Peyer's patch (tissue), 4 donors: ENCODE measurements around the gene GPR176. TPM values are rescaled to one million over a fixed set of nuclear protein-coding genes. Genes with fewer than 3 reads are reported as not detected.

Experiments
- DNase-seq, 3 donors: peaks; one replicate each; pipeline ENCODE4 v3.0.0-alpha.2; 2017 to 2019
- H3K27ac ChIP-seq, 4 donors: fragments of 200-600 bp; sonication (generic); one replicate each; pipeline ENCODE4 v1.5.1; 2016 to 2019
- H3K27me3 ChIP-seq, 2 donors: fragments of 200-600 bp; sonication (generic); one replicate each; pipeline ENCODE4 v1.5.1; 2019
- H3K36me3 ChIP-seq, 3 donors: fragments of 200-600 bp; sonication (generic); one replicate each; pipeline ENCODE4 v1.5.1; 2016 to 2019
- H3K4me1 ChIP-seq, 4 donors: fragments of 200-600 bp; sonication (generic); one replicate each; pipeline ENCODE4 v1.5.1; 2016 to 2019
- H3K4me3 ChIP-seq, 4 donors: fragments of 200-600 bp; sonication (generic); 1 replicate in 3 of 4; 2 replicates in 1 of 4; pipeline ENCODE4 v1.5.1; 2016 to 2019; ENCODE audit warnings: mild to moderate bottlenecking in 1 of 4
- H3K9me3 ChIP-seq, 4 donors: fragments of 200-600 bp; sonication (generic); one replicate each; pipeline ENCODE4 v1.5.1; 2016 to 2019; ENCODE audit warnings: mild to moderate bottlenecking in 1 of 4
- POLR2A ChIP-seq, 2 donors: fragments of 450-650 bp; IDR thresholded peaks; one replicate each; pipeline ENCODE4 v1.5.1; 2017; ENCODE audit warnings: antibody characterized with exemption in 2 of 2, mild to moderate bottlenecking in 2 of 2, moderate library complexity in 2 of 2
- total RNA-seq, 4 donors: library from RNA; depleted of rRNA; stranded (reverse); fragments of >200 nt; gene quantifications; one replicate each; pipeline ENCODE4 v1.1.0, GENCODE V29; 2016
- TF ChIP-seq, protein P1 (sequence below), 6 experiments: fragments of 450-650 bp in 4 of 6; fragments of 200-600 bp in 2 of 6; sonication (generic) in 1 of 6; IDR thresholded peaks; one replicate each; pipeline ENCODE4 v1.5.1; 2017 to 2019; ENCODE audit warnings: antibody characterized with exemption in 6 of 6, mild to moderate bottlenecking in 3 of 6, moderate library complexity in 1 of 6

The GPR176 gene
- total RNA-seq, 4 donors from 2014 or later: 0.88 to 4.3 (median 3.1) TPM

DNA sequence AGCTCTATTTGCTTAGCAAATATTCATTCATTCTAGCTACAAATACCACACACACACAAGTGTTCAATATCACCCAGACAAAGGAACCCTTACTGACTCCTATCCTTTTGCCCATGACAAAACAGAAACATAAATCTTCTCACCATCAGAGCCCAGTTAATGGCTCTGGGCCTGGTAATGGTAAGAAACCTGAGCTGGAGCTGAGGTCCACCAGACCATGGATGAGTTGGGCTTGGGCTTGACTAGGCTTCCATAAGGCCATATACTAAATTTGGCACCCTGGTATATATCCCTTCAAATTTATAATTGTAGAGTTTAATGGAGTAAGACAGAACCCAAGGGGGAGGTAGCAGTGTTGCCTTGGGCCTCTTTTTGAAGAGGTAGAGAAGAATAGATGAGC lies 29.4 kb downstream of the GPR176 start:
- Histone ChIP-seq H3K4me3 (no peak overlapping the region), H3K27ac (no peak overlapping the region), H3K9me3 (no peaks in the 10 kb centered on the region), H3K27me3 (no peaks in the 10 kb centered on the region), H3K4me1 (peaks cover 0 to 5% (median 0%) of the 10 kb centered on the region in 4 donors), H3K36me3 (no peaks in the 10 kb centered on the region)
- TF ChIP-seq, protein P1, sequence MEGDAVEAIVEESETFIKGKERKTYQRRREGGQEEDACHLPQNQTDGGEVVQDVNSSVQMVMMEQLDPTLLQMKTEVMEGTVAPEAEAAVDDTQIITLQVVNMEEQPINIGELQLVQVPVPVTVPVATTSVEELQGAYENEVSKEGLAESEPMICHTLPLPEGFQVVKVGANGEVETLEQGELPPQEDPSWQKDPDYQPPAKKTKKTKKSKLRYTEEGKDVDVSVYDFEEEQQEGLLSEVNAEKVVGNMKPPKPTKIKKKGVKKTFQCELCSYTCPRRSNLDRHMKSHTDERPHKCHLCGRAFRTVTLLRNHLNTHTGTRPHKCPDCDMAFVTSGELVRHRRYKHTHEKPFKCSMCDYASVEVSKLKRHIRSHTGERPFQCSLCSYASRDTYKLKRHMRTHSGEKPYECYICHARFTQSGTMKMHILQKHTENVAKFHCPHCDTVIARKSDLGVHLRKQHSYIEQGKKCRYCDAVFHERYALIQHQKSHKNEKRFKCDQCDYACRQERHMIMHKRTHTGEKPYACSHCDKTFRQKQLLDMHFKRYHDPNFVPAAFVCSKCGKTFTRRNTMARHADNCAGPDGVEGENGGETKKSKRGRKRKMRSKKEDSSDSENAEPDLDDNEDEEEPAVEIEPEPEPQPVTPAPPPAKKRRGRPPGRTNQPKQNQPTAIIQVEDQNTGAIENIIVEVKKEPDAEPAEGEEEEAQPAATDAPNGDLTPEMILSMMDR (IDR thresholded peaks at IDR 0.05): no peak
- TF ChIP-seq POLR2A (IDR thresholded peaks at IDR 0.05): no peak
- no peak for DNase-seq

DNA sequence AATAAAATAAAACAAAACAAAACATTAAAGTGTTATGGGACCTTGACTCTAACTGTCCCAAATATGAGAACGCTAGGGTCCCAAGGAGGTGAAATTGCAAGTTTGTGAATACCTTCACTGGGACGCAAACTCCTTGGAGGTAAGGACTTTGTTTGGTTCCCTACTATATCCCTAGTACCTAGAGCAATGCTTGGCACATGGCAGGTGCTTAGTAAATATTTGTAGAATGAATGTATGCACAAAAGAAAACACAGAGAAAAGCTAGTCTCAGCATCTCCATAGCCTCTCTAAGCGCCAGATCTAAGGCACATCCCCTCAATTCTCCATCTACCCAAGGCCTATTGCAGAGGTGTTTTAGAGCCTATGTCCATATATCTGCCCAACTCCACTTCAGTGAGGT lies 30.5 kb downstream of the GPR176 start:
- H3K27ac ChIP-seq: no peak overlapping the region
- H3K9me3 ChIP-seq: no peaks in the 10 kb centered on the region
- peaks cover 0 to 5% (median 0%) of the 10 kb centered on the region in 4 donors for H3K4me1 ChIP-seq
- no peak for DNase-seq
- TF ChIP-seq, protein P1 (IDR thresholded peaks at IDR 0.05): no peak
- no peak for TF ChIP-seq POLR2A (IDR thresholded peaks at IDR 0.05)
- H3K27me3 ChIP-seq: no peaks in the 10 kb centered on the region
- H3K4me3 ChIP-seq: no peak overlapping the region
- no peaks in the 10 kb centered on the region for H3K36me3 ChIP-seq

DNA sequence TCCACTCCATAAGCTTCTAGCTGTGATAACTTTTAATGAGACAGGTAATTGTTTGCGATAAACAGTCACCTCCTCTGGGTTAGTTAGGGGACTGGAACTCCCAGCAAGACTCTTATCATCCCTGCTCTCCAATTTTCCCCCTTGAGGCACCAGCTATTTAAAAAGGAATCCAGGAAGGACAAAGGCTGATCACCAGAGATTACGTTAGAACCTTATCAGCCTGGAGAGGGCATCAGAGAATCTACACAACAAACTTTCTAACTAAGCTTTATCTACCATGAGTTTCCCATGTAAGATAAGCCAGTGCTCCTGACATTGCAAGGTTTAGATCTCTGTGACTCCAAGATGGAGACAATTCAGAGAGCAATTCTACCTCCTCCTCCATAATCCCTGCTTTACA lies 31.3 kb downstream of the GPR176 start:
- TF ChIP-seq POLR2A (IDR thresholded peaks at IDR 0.05): no peak
- TF ChIP-seq, protein P1 (IDR thresholded peaks at IDR 0.05): peak in 1 of 6 experiments; percentile 6
- no peak for DNase-seq
- H3K27me3 ChIP-seq: no peaks in the 10 kb centered on the region
- no peak overlapping the region for H3K4me3 ChIP-seq
- H3K27ac ChIP-seq: no peak overlapping the region
- peaks cover 0 to 5% (median 0%) of the 10 kb centered on the region in 4 donors for H3K4me1 ChIP-seq
- no peaks in the 10 kb centered on the region for H3K36me3 ChIP-seq
- H3K9me3 ChIP-seq: no peaks in the 10 kb centered on the region

DNA sequence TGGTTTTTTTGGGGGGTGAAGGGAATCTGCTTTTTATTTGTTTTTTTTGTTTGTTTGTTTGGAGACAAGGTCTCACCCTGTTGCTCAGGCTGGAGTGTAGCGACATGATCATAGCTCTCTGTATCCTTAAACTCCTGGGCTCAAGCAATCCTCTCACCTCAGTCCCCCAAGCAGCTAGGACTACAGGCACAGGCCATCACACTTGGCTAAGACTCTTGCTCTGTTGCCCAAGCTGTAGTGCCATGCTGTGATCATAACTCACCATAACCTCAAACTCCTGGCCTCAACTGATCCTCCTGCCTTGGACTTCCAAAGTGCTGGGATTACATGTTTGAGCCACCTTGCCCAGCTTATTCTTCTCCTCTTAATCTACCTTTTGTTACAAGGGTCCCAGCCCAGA lies 31.8 kb downstream of the GPR176 start:
- H3K4me3 ChIP-seq: no peak overlapping the region
- no peak for DNase-seq
- no peak overlapping the region for H3K27ac ChIP-seq
- no peaks in the 10 kb centered on the region for H3K36me3 ChIP-seq
- no peaks in the 10 kb centered on the region for H3K27me3 ChIP-seq
- H3K4me1 ChIP-seq: peaks cover 0 to 5% (median 0%) of the 10 kb centered on the region in 4 donors
- H3K9me3 ChIP-seq: no peaks in the 10 kb centered on the region
- no peak for TF ChIP-seq POLR2A (IDR thresholded peaks at IDR 0.05)
- TF ChIP-seq, protein P1 (IDR thresholded peaks at IDR 0.05): no peak

DNA sequence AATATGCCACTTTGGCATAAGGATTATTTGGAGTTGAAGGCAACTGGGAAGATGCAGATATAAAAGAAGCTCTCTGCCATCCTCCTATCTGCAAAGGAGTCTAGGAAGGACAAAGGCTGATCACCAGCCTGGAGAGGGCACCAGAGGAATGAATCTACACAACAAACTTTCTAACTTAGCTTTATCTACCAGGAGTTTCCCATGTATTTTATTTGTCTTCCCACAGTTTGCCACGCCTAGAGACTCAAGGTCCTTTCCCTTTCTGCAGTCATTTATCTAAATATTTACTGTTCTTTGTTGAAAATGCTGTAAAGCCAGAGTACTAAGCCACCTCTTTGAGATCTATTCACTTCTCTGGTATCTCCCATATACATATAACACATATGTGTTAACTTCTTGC lies 32.2 kb downstream of the GPR176 start:
- DNase-seq: peak in 1 of 3 donors; percentile 58
- no peaks in the 10 kb centered on the region for H3K27me3 ChIP-seq
- TF ChIP-seq, protein P1 (IDR thresholded peaks at IDR 0.05): peak in 4 of 6 experiments; percentile 25 to 46 (median 44)
- no peak for TF ChIP-seq POLR2A (IDR thresholded peaks at IDR 0.05)
- no peak overlapping the region for H3K27ac ChIP-seq
- H3K4me3 ChIP-seq: no peak overlapping the region
- H3K4me1 ChIP-seq: peaks cover 0 to 5% (median 0%) of the 10 kb centered on the region in 4 donors
- no peaks in the 10 kb centered on the region for H3K36me3 ChIP-seq
- H3K9me3 ChIP-seq: no peaks in the 10 kb centered on the region

DNA sequence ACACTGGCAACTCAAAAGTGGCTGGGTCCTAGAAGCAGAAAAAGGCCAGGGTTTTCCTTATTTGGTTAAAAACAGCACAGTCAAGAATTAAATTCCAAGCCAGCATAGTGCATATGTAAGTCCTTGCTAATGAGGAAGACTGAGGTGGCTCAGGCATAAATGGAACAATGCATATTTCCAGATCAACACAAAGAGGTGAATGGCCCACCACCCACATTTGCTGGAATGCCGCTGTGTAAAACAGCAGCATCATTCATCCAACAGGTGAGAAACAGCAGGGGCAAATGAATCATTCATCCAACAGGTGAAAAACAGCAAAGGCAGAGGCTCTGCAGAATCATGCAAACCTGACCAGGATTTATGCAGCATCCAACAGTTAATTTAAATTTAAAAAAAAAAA lies 32.9 kb downstream of the GPR176 start:
- Histone ChIP-seq H3K27ac (no peak overlapping the region), H3K4me1 (peaks cover 0 to 5% (median 0%) of the 10 kb centered on the region in 4 donors), H3K9me3 (no peaks in the 10 kb centered on the region), H3K36me3 (no peaks in the 10 kb centered on the region), H3K27me3 (no peaks in the 10 kb centered on the region), H3K4me3 (no peak overlapping the region)
- TF ChIP-seq, protein P1 (IDR thresholded peaks at IDR 0.05): no peak
- TF ChIP-seq POLR2A (IDR thresholded peaks at IDR 0.05): no peak
- no peak for DNase-seq
